Bronchus fibroblast of lung (primary cell): ENCODE data around the gene FGFR1OP2. TPM values are rescaled to one million over a fixed set of nuclear protein-coding genes. Genes with fewer than 3 reads are reported as not detected.

Experiments used
- total RNA-seq: library from RNA; depleted of rRNA; stranded (reverse); fragments of >200 nt; gene quantifications from 2 replicates; pipeline ENCODE4 v1.2.3, GENCODE V29; 2015

Gene FGFR1OP2
- 21.9 and 31.8 TPM in 2 replicates for total RNA-seq

DNA sequence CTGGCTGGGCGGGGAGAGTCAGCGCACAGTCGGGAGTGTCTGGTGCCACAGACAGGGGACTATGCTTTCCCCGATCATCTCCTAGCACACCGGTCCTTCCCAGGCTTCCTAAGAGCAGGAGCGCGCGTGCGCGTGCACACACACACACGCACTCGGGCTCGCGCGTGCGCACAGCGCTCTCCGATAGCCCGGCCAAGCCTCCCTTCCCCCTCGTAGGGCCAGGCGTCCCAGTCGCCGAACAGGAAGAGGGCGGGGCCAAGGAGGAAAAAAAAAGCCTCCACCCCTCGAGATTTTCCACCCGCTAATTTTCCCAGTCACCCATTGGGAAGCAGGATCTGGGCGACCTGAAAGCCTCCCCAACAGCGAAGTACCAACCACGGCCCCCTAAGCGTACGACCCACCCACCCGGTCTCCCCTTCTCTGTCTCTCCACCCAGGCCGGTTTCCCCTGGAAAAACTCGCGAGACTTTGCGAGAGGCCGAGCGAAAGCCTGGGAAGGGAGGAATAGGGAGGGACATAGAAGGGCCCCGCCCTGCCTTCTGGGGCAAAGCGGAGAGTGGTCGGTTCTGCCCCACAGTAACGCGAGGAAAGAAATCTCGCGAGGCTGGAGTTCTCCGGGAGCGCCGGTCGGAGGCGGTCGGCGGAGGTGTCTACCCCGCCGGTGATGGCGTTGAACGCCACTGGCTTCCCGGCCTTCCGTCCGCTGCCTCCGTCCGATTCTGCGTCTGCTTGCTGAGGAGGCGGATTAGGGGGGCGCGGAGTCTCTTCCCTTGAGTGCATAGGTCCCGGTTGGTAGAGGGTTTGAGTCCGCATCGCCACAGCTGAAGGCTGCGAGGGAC, at the start of gene FGFR1OP2, which contains the start of gene INTS13:
TSS of gene FGFR1OP2 (plus strand) at position 608 of the 838 bp plus-strand sequence. CDS start 15,689 bp downstream, outside the sequence.
TSS of gene INTS13 (minus strand) at position 119 of the 838 bp plus-strand sequence. CDS start 1,178 bp downstream, outside the sequence.

DNA sequence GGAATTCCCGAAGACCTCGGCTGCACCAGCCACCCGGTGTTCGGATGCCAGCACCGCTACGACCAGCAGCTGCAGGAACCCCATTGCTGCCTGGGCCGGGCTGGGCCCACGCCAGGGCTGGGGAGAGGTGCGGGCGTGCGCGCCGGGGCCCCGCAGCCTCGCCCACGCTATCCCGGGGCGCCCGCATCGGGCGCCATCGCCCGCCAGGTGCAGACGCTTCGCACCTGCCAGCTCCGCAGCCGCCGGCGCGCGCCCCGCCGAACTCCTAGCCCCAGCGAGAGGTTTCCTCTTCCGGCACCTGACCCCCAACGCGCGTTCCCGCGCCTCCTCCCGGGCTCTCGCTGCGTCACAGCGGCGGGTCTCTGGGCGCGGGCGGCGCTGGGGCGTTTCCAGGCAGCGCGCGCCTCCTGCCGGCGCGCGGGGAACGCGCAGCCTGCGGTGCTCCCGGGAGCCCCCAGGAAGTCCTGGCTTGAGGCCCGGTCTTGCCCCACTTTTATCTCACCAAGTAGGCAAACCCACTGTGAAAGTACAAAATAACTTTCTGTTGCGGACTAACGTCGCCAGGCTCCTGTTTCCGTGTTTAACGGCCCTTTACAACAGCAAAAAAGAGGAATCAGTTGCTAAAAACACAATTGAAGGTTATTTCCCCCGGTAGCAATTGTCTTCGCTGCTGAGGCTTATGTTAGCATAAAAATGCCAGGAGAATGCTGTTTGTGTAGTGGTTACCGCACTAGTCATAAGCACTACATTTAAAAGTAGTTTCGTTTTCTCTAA, 76.0 kb downstream of the FGFR1OP2 start, which contains the start of gene TM7SF3:
TSS of gene TM7SF3 (minus strand) at position 300 of the 774 bp plus-strand sequence. CDS start at position 84, 216 bp downstream.

Other genes starting within 250 kb of the FGFR1OP2 start
- gene ITPR2, start 105.3 kb upstream of the FGFR1OP2 start, total RNA-seq = 3.6 and 5.0 TPM in 2 replicates
- 27.4 and 30.8 TPM in 2 replicates for gene INTS13, start 489 bp upstream of the FGFR1OP2 start, total RNA-seq
- gene TM7SF3, start 75.9 kb downstream of the FGFR1OP2 start, total RNA-seq = 42.9 and 47.4 TPM in 2 replicates
- gene MED21, start 84.1 kb downstream of the FGFR1OP2 start, total RNA-seq = 32.0 and 36.1 TPM in 2 replicates
- gene C12orf71, start 144.1 kb downstream of the FGFR1OP2 start, total RNA-seq = not detected in 2 replicates